Measurements from ENCODE around the gene COL4A2. TPM values are rescaled to one million over a fixed set of nuclear protein-coding genes. Genes with fewer than 3 reads are reported as not detected.

COL4A2 gene
- total RNA-seq, 1 experiment from 2014 or later = 177 TPM

- DNase-seq (ENCODE audit: low spot score) = no peak
Measured at GRCh38 chr13:110354715-110355473, 47.8 kb downstream of the COL4A2 start.

- DNase-seq (ENCODE audit: low spot score) = no peak
Measured at GRCh38 chr13:110356362-110356761, 49.3 kb downstream of the COL4A2 start.

DNA sequence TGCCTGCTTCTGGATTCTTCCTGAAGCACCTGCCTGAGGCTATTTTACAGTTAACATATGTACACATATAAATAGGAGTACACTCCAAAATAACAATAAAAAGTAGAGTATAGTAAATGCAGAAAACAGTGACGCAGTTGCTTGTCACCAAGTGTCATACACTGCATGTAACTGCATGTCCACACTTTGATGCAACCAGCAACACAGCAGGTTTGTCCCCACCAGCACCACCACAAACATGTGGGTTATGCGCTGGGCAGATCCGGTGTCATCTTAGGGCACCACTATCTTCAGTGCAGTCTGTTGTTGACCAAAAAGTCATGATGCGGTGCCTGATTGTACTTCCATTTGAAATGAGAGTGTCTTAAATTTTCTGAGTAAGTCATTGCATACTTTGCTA, 51.3 kb downstream of the COL4A2 start:
- no peak for DNase-seq (ENCODE audit: low spot score)

- DNase-seq (ENCODE audit: low spot score) = no peak
Measured at GRCh38 chr13:110359840-110360301, 52.8 kb downstream of the COL4A2 start.

DNA sequence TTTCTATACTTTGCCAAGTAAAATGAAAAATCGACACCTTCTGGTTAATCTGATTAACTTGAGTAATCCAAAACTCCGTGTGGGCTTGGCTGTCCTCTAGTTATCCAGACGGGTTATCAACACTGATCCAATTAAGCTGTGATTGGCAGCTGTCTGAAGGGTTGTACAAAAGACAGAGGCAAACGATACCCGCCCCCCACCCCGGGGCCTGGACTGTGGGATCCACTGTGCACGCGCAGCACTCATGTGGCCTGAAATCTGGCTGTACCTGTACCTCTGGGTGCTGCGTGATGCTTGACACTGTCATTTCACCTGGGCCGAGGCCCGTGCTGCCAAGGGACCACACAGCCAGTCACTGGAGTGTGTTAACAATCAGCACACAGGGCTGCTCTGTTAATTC, 53.5 kb downstream of the COL4A2 start:
- no peak for DNase-seq (ENCODE audit: low spot score)

DNA sequence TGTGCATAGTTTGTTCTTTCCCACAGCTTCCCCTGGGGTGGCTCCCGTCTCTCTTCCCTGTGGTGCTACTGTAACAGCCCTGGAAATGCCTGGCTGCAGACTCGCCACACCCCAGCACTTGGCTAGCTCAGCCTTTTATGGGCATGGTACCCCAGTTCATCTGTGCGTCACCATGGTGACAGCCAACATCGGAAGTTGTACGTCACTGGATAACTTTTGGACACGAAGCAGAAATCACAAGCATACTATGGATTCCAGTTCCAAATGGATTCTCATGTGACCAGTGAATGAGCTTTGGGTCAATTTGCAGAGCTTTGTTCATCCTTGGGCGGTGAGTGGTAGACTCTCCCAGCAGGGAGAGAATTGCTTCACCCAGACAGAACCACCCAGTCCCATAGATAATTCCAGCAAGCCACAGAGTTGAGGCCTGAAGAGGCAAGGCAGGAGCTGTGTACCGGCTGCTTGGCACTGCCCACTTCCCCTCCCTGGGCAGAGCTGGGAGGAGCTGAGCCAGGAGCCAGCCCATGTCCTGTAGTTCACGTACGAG, 54.4 kb downstream of the COL4A2 start:
- peak; percentile 75 for DNase-seq (ENCODE audit: low spot score)

- DNase-seq (ENCODE audit: low spot score) = no peak
Measured at GRCh38 chr13:110363010-110363409, 55.9 kb downstream of the COL4A2 start.

DNA sequence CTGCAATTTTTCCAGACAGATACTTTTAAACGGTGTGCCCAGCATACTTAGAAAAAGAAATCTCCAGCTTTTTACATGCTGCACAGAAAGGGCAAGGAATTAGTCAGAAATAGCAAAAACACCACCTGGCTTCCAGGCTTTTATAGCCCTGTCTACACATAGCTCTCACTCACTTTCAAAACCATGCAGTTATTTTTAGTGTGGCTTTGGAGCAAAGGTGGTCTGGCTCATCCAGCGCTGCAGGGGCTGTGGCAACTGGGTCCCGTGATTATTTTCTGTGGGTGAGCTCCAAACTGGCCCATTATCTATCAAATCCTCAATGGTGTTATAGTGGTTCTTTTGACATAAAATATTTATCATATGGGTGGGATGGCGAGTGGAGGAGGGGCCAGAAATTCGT, 57.0 kb downstream of the COL4A2 start:
- no peak for DNase-seq (ENCODE audit: low spot score)

DNA sequence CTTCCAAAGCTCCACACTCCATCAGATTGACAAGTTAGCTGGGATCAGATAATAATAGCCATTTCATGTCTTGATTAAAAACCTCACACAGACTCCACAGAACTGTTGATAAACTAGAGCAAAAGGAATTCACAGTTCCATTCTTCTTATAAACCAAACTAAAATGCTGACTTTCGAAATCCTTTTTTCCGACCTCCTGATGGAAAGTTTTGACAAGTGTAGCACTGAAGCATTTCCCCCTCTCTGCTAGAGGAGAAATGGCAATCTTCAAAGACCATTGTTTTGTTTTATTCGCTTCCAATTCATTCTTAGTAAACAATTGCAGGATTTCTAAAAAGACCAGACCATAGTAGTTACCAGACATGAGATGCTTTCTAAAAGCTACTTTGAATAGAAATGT, 58.8 kb downstream of the COL4A2 start:
- DNase-seq (ENCODE audit: low spot score) = no peak

DNA sequence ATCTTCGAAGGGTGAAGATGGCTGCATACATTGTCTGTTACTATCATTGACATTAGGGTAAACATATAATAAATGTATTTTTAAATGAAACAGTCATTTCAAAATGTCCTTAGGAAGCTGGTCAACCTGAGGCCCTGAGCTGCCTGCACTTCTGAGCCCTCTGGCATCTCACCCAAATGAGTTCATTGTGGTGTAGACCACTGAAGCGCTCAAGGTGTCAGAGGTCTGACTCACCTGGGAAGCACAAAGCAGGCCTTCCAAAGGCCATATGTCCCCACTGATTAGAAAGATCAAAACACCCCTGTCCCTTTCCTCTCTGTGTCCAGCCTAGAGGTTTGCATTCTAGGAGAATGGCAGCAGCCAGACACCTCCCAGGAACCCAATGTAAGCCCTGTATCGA, 59.6 kb downstream of the COL4A2 start:
- no peak for DNase-seq (ENCODE audit: low spot score)

GRCh38 chr13:110367620-110368019, 60.5 kb downstream of the COL4A2 start:
- DNase-seq (ENCODE audit: low spot score) = no peak

GRCh38 chr13:110368408-110368807, 61.3 kb downstream of the COL4A2 start:
- DNase-seq (ENCODE audit: low spot score) = no peak

- DNase-seq (ENCODE audit: low spot score) = no peak
Measured at GRCh38 chr13:110369400-110369799, 62.3 kb downstream of the COL4A2 start.

GRCh38 chr13:110371550-110372465, 64.7 kb downstream of the COL4A2 start:
- no peak for DNase-seq (ENCODE audit: low spot score)

DNA sequence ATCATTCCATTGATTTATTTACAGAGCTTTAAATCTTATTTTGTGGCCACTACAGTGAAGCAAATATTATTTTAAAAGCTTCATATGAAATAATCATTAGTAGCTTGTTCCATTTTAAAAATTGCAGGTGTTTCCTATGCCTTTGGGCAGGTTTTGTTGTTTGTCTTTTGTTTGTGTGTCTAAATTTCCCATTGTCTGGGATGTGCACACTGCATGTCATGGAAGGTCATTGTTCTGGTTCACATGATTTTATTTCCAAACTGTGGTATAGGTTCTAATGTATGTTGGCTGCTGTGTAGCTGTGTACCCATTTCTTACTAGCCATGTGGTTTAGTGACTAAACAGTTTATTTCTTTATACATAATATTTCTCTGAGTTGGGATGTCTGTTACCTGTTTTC, 65.6 kb downstream of the COL4A2 start:
- DNase-seq (ENCODE audit: low spot score) = no peak

DNA sequence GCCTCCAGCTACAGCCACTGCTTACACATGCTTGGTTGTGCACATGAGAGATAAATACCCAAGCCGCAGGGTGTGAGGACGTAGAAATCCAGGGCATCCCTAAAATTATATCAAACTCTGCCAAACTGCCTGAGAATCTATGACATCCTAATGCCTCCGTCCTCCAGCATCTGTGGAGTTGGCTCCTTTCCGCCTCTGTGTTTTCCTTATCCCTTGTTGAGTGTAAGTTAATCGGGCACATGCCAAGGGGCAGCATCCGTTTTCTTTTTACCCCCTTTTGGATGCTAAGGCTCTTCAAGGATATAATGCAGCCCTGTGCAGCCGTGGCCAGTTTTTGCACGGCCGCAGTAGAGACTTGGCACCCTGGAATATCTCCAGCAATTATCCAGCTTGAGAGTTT, 66.5 kb downstream of the COL4A2 start:
- no peak for DNase-seq (ENCODE audit: low spot score)

GRCh38 chr13:110374431-110375370, 67.6 kb downstream of the COL4A2 start:
- DNase-seq (ENCODE audit: low spot score) = no peak

- DNase-seq (ENCODE audit: low spot score) = no peak
Measured at GRCh38 chr13:110376120-110376519, 69.0 kb downstream of the COL4A2 start.

DNA sequence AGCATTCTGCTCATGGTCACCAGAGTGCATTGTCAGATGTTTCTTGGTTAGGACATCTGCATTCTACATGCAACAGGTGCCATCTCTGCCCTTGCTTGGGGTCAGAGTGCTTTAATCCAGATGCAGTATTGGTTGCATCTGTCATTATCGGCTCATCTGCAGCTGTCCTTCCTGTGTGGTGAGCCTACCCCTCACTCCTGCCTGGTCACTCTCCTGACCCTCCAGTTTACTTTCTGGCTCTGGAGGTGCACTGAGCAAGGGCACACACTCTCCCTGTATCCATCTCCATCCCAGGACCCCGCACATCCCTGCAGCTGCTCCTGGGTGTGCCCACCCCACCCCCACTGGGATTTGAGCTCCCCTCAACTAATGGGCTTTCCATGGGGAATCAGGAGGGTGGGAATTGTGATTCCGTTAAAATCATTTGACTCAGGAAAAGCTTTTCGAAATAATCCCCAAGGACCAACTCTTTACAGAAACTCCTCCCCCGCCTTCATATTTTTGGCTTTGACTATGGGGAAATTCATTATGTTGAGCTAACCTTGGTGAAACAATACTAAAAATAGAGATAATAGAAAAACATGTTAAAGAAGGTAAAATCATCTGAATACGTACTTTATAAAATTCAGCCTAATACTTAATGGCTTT, 70.2 kb downstream of the COL4A2 start:
- no peak for DNase-seq (ENCODE audit: low spot score)

GRCh38 chr13:110377826-110378201, 70.7 kb downstream of the COL4A2 start:
- no peak for DNase-seq (ENCODE audit: low spot score)

DNA sequence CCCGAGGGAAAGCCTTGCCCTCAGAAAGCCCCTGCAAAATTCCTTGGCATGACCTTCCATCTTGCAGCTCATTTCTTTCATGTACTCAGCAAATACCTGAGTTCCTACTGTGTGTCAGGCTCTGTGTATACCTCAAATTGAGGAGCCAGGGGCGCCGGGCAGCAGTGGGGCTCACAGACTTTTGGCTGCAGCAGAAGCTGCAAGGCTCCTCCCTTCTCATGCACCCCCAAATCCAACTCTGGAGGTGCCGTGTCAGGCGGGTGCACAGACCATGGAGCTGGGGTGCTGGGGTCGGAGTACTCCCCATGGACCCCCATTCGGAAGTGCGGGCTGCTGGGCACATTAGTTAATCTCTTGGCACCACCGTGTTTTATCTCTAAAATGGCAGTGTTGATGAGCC, 72.3 kb downstream of the COL4A2 start:
- no peak for DNase-seq (ENCODE audit: low spot score)
